NCI-H1436 treated with DMSO at 0.1 percent for 48 hours (cell line): Measurements from ENCODE around the gene SLC22A13.
"Not testable (repeated sequence)": the region's sequence is repeated elsewhere in the genome, so short reads cannot be mapped to it uniquely, and the experiment has no call there.

Experiments used
- DNase-seq: peaks from one replicate; lab custom pipeline; 2025; lab: John Stamatoyannopoulos, UW

SLC22A13 gene

GRCh38 chr3:38265604-38266307, at the start of gene SLC22A13:
TSS of gene SLC22A13 (plus strand) at chr3:38265812. CDS start at chr3:38265861, 49 bp downstream.
- DNase-seq: no peak

- no peak for DNase-seq
These were observed 45.9 kb upstream of the SLC22A13 start for GRCh38 chr3:38219609-38220197.

DNA sequence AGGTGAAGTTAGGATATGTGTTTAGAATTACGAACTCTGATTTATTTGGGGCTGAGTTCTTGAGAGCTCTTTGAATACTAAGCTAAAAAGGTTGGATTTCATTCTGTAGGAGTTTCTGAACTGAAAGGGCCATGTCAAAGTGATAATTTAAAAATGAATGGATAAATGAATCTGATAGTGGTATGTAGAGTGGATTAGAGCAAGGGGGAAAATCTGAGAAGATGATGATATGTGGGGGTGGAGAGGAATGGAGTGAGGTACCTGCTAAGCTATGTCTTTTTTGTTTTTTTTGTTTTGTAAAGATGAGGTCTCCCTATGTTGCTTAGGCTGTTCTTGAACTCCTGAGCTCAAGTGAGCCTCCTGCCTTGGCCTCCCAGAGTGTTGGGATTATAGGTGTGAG, 44.6 kb upstream of the SLC22A13 start:
- DNase-seq: no peak

GRCh38 chr3:38222032-38222634, 43.5 kb upstream of the SLC22A13 start:
- DNase-seq: no peak

DNA sequence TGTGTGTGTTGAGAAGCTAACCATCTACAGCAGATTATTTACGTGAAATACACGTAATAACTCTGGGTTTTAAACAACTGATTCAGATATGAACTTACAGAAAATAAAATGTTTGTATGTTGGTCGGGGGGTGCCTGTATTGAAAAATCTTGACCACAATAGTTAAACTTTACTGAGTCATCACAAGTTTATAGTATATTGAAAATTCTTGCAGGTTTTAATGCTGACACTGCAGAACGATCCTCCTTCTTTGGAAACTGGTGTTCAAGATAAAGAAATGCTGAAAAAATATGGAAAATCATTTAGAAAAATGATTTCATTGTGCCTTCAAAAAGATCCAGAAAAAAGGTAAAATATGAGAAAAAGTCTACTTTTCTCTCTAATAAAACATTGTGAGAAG, 41.3 kb upstream of the SLC22A13 start:
- DNase-seq: no peak

GRCh38 chr3:38226273-38226672, 39.3 kb upstream of the SLC22A13 start:
- no peak for DNase-seq

DNA sequence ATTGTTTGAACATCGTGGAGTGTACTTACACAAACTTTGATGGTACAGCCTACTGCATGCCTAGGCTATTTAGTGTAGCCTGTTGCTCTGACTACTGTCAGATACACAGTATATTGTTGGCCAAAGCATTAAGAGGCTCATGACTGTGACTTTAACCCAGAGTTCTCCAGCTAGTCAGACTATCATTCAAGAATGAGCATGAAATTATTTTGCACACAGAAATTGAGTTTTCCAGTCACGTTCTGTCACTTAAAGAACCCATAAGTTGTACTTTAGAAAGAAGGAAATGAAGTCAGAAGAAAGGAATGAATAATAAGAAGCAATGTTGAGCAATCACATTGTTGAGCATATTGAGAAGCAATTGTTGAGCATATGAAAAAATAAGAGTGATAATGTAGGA, 37.6 kb upstream of the SLC22A13 start:
- no peak for DNase-seq

DNA sequence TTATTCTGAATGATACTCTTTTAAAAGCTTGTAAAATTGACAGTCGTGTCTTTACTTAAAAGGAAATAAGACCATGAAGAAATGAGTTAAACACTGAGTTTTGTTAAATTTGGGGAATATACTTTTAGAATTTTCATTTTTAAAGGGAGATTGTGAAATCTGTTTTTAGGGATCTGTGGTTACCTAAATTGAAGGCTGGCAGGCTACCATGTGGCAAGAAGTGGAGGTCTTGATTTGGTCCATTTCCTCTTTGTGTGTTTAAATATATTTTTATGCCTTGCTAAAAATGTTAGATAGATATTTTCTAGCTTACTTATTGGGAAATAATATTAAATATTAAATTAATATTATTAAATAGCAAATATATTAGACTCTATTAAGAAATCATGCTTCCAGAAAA, 36.6 kb upstream of the SLC22A13 start:
- DNase-seq: no peak

GRCh38 chr3:38232701-38233100, 32.9 kb upstream of the SLC22A13 start:
- no peak for DNase-seq

DNA sequence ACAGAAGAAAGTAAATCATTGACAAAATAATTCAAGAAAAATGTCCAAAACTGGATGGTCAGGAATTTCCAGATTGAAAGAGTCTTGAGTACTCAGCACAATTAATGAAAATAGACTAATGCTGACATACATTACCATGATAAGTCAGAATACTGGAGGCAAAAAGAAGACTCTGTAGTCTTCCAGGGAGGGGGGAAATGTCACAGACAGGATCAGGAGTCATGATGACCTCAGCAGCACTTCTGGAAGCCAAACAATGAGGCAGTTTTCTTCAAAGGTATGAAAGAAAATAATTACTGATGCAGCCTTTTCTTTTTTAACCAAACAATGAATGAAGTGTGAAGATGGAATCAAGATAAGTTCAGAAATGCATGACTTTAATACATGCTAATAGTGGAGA, 30.1 kb upstream of the SLC22A13 start:
- no peak for DNase-seq

- no peak for DNase-seq
These were observed 27.1 kb upstream of the SLC22A13 start for GRCh38 chr3:38238416-38239008.

DNA sequence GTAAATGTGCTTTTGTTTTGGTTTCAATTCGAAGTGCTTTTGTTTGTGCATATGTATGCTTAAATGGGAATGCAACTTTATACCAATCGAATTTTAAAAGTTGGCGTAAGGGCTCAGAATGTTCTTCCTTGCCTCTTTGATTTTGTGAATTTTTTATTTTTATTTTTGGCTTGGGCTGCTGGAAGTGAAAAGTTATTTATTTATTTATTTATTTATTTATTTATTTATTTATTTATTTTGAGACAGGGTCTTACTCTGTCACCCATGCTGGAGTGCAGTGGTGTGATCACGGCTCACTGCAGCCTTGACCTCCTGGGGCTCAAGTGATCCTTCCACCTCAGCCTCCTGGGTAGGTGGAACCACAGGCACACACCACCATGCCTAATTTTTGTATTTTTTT, 22.8 kb upstream of the SLC22A13 start:
- not testable (repeated sequence) for DNase-seq

GRCh38 chr3:38245930-38246329, 19.7 kb upstream of the SLC22A13 start:
- no peak for DNase-seq

- DNase-seq: no peak
These were observed 18.1 kb upstream of the SLC22A13 start for GRCh38 chr3:38247366-38248035.

GRCh38 chr3:38250198-38250597, 15.4 kb upstream of the SLC22A13 start:
- DNase-seq: no peak

DNA sequence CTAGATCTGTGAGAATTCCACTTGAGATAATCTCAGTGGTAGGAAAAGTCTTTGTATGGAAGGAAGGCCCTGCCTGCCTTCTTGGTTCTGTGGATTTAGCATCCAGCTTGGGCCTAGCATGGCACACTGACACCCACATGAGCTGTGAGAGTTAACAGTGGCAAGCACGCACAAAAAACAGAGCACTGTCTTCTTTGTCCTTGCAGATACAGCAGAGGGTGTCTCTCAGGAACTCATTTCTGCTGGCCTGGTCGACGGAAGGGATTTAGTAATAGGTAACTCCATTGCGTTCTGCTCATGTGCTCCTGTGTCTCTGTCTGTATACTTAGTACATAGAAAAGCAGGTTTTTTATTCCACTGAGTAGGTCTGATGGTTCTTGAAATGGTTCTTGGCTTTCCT, 14.4 kb upstream of the SLC22A13 start:
- no peak for DNase-seq

- DNase-seq: no peak
These were observed 11.9 kb upstream of the SLC22A13 start for GRCh38 chr3:38253704-38254103.

DNA sequence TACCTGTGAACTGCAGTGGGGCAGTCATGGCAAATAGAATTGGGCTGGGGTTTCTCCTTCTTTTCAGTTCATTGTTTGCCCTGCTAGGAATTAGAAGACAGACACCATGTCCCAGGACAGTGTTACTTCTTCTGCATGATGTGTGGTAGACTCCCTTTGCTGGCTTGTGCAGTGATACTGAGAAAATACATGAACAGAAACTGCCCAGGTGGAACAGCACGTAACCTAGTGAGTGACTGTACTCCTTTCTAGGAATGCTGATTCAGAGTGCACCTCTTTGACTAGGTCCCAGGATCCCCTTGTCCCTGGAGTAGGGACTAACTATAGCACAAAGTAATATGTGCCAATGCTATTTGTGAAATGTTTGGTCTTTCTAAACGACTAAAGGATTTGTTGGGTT, 10.7 kb upstream of the SLC22A13 start:
- no peak for DNase-seq

DNA sequence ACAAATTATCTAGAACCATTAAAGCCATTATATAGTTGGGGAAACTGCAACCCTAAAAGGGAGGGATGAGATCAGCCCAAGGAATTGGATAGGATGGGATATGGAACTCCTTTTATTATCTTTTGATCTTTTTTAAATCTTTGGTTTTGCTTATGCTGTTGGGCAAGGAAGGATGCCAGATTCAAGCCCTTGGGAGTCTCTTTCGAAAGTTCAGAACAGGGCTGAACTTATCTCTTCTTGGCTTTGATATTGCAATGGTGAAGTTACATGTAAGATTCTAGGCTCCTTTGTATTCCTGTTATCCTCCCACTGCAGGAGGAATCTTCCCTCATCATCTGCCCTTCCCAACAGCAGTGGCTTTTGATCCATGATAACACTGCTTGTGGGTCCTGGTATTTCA, 10.0 kb upstream of the SLC22A13 start:
- DNase-seq: no peak

DNA sequence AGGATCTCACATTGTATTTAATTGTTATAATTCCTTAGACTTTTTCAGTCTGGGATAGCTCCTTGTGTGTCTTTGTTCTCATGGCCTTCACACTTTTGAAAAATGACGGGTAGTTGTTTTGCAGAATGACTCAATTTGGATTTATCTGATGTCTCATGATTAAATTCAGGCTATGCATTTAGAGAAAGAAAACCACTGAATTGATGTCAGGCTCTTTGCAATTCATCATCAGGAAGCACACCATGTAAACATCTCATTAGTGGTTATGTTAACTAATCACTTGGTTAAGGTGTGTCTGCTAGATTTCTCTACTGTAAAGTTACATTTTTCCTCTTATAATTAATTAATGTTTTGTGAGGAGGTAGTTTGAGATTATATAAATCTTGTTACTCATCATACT, 8.0 kb upstream of the SLC22A13 start:
- no peak for DNase-seq

DNA sequence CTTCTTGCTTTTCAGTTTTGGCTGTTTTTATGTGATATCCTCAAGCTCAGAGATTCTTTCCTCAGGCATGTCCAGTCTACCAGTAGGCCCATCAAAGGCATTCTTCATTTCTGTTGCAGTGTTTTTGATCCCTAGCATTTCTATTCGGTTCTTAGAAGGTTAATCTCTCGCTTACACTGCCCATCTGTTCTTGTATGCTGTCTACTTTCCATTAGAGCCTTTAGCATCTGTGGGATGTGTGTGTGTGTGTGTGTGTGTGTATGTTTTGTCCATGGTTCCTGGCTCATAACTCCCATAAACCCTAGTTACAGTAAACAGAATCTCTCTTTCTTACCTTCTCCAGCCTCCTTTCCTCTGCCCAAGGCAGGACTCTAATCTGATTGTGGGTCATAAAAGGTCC, 5.1 kb upstream of the SLC22A13 start:
- DNase-seq: no peak

DNA sequence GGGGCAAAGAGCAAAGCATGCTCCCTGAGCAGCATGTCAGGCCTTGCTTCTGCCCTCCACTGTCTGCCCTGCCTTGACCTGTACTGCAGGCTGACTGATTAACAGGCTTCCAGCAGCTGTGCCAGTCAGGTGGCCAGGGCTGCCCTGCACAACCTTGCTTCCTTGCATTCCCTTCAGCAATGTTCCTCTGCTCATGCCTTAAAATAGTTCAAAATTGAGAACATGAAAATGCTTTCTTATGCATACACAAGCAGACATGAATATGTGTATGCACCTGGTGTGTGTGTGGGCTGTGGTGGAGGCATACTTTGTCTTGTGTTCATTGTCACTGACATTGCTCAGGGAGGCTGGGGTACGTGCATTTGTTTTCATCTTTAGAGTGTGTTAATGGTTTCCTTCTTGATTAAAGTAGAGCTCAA, 1.2 kb upstream of the SLC22A13 start:
- DNase-seq: no peak

DNA sequence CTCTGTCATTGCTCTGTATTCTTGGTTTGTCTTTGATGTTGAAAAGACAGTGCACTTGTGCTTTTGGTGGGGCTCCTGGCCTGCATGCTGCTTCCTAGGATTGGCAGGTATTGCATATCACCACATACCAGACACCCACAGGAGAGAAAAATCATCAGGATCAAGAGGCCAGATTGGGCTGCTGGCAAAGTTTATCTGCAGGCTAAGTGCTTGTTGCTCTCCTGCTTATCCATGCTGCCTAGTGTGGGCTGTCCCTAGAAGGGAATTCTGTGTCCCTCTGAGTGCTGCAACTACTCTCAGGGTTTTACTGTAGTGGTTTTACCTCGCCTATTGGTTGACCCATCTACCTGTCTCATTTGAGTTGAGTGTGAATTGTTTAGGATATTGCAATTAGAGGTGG, 833 bp upstream of the SLC22A13 start:
- DNase-seq: no peak
